MCF 10A (cell line): ENCODE data around the gene HLX. TPM values are rescaled to one million over a fixed set of nuclear protein-coding genes. Genes with fewer than 3 reads are reported as not detected.
A peak's percentile ranks its signal among the peaks of the same experiment; 100 is the strongest.

Experiments used
- BruUV-seq: library from RNA; stranded (reverse); fragments of 400-500 nt; replicated peaks from 2 replicates; lab custom pipeline; 2021; lab: Mats Ljungman, UMichigan
- CTCF ChIA-PET: fragments of 300-600 bp; sonication (Branson Sonifier 250); formaldehyde crosslinking; extraction: SDS; loops from one replicate; lab custom pipeline; 2021; ENCODE audit warnings: antibody characterized with exemption, inconsistent platforms; lab: Yijun Ruan, JAX
- POLR2A ChIA-PET: fragments of 300-600, 350-650 bp; sonication (Branson Sonifier 250); formaldehyde crosslinking; extraction: SDS; loops from one replicate; lab custom pipeline; 2020; ENCODE audit warnings: antibody characterized with exemption, inconsistent platforms; lab: Yijun Ruan, JAX
- DNase-seq: peaks from one replicate; pipeline ENCODE4 v3.0.0-alpha.2; 2018; ENCODE audit not compliant: unreplicated experiment
- H3K27ac Mint-ChIP-seq: one replicate; pipeline ENCODE4 v1.8.0; 2022; ENCODE audit warnings: mild to moderate bottlenecking, low read depth, mixed read lengths; ENCODE audit not compliant: unreplicated experiment
- H3K27me3 Mint-ChIP-seq: one replicate; pipeline ENCODE4 v1.8.0; 2022; ENCODE audit warnings: mixed read lengths; ENCODE audit not compliant: insufficient read depth, unreplicated experiment
- H3K36me3 Mint-ChIP-seq: one replicate; pipeline ENCODE4 v1.8.0; 2022; ENCODE audit warnings: mild to moderate bottlenecking, moderate library complexity, mixed read lengths; ENCODE audit not compliant: insufficient read depth, unreplicated experiment
- H3K4me1 Mint-ChIP-seq: one replicate; pipeline ENCODE4 v1.8.0; 2022; ENCODE audit warnings: mixed read lengths; ENCODE audit not compliant: insufficient read depth, unreplicated experiment
- H3K4me3 Mint-ChIP-seq: one replicate; pipeline ENCODE4 v1.8.0; 2022; ENCODE audit warnings: mild to moderate bottlenecking, moderate library complexity, mixed read lengths; ENCODE audit not compliant: unreplicated experiment
- H3K9me3 Mint-ChIP-seq: one replicate; pipeline ENCODE4 v1.8.0; 2022; ENCODE audit warnings: mixed read lengths; ENCODE audit not compliant: unreplicated experiment
- CTCF ChIP-seq: fragments of 200-600 bp; IDR thresholded peaks from one replicate; pipeline ENCODE4 v1.8.0; 2022; ENCODE audit warnings: antibody characterized with exemption, mild to moderate bottlenecking; ENCODE audit not compliant: unreplicated experiment
- intact Hi-C: fragments of 100-400 bp; cut with micrococcal nuclease; formaldehyde crosslinking; loops from 2 replicates; pipeline ENCODE4 v1.14.1; 2022
- total RNA-seq: library from RNA; stranded (reverse); gene quantifications from 2 replicates; pipeline ENCODE4 v1.2.3, GENCODE V29; 2022

The HLX gene
- total RNA-seq, 1 experiment from 2014 or later: 2.3 TPM

- CTCF ChIA-PET: interaction anchor here (0.8 to 1.5 kb wide), 4 partner anchors 14 to 279 kb away, joined by 3 to 5 read pairs (median 4); no protein-coding TSS in a partner anchor
Observed at GRCh38 chr1:220921971-220922635, 42.9 kb downstream of the HLX start.

GRCh38 chr1:220922951-220923350 is 43.7 kb downstream of the HLX start:
- intact Hi-C loops: no loop called here
- BruUV-seq: no TSS peak
- Mint-ChIP-seq H3K27ac (no peak overlapping the region), H3K36me3 (no peaks in the 10 kb centered on the region), H3K27me3 (no peaks in the 10 kb centered on the region), H3K4me1 (no peaks in the 10 kb centered on the region), H3K9me3 (no peaks in the 10 kb centered on the region), H3K4me3 (no peak overlapping the region)
- no peak for TF ChIP-seq CTCF
- POLR2A ChIA-PET: interaction anchor here (0.6 kb wide), 1 partner anchor 241 kb away, joined by 3 read pairs; no protein-coding TSS in a partner anchor
- CTCF ChIA-PET: interaction anchor here (0.9 to 1.5 kb wide), 4 partner anchors 14 to 278 kb away, joined by 3 to 5 read pairs (median 4); no protein-coding TSS in a partner anchor
- no peak for DNase-seq

More at GRCh38 chr1:220921971-220922635, 42.9 kb downstream of the HLX start:
- no peaks in the 10 kb centered on the region for H3K4me1 Mint-ChIP-seq
- no peaks in the 10 kb centered on the region for H3K9me3 Mint-ChIP-seq
- no peak for TF ChIP-seq CTCF
- H3K27ac Mint-ChIP-seq: no peak overlapping the region
- no TSS peak for BruUV-seq
- H3K4me3 Mint-ChIP-seq: no peak overlapping the region
- POLR2A ChIA-PET: no interaction called here
- H3K36me3 Mint-ChIP-seq: no peaks in the 10 kb centered on the region
- intact Hi-C loops: no loop called here
- DNase-seq: no peak
- H3K27me3 Mint-ChIP-seq: no peaks in the 10 kb centered on the region

GRCh38 chr1:220924331-220924970 is 45.2 kb downstream of the HLX start:
- no peaks in the 10 kb centered on the region for H3K4me1 Mint-ChIP-seq
- no TSS peak for BruUV-seq
- no peaks in the 10 kb centered on the region for H3K36me3 Mint-ChIP-seq
- no peak overlapping the region for H3K4me3 Mint-ChIP-seq
- no peak overlapping the region for H3K27ac Mint-ChIP-seq
- ChIA-PET POLR2A (interaction anchor here (0.6 kb wide), 1 partner anchor 42 kb away, joined by 3 read pairs; no protein-coding TSS in a partner anchor), CTCF (interaction anchor here (0.6 to 1.6 kb wide), 3 partner anchors 40 to 279 kb away, joined by 3 to 6 read pairs (median 3); no protein-coding TSS in a partner anchor)
- H3K27me3 Mint-ChIP-seq: no peaks in the 10 kb centered on the region
- intact Hi-C loops: no loop called here
- no peaks in the 10 kb centered on the region for H3K9me3 Mint-ChIP-seq
- no peak for DNase-seq
- TF ChIP-seq CTCF: no peak

GRCh38 chr1:220925707-220926106 is 46.5 kb downstream of the HLX start:
- BruUV-seq: no TSS peak
- peak; percentile 63 for DNase-seq
- Mint-ChIP-seq H3K4me3 (no peak overlapping the region), H3K9me3 (no peaks in the 10 kb centered on the region), H3K27me3 (no peaks in the 10 kb centered on the region), H3K36me3 (no peaks in the 10 kb centered on the region), H3K4me1 (no peaks in the 10 kb centered on the region), H3K27ac (no peak overlapping the region)
- no peak for TF ChIP-seq CTCF
- ChIA-PET POLR2A (interaction anchor here (1.4 to 1.7 kb wide), 2 partner anchors 9 to 24 kb away, joined by 3 to 4 read pairs; no protein-coding TSS in a partner anchor), CTCF (interaction anchor here (0.9 to 1.6 kb wide), 5 partner anchors 17 to 510 kb away, joined by 3 to 7 read pairs (median 5); no protein-coding TSS in a partner anchor)
- intact Hi-C loops: no loop called here
